ENCODE results near the gene TMEM167B. TPM values are rescaled to one million over a fixed set of nuclear protein-coding genes. Genes with fewer than 3 reads are reported as not detected.

The TMEM167B gene
- total and polyA plus RNA-seq, 2 experiments from 2014 or later, result 25.0 to 33.4 TPM

GRCh38 chr1:109113590-109114341 lies 23.2 kb downstream of the TMEM167B start, which contains the start of gene ELAPOR1:
Gene ELAPOR1, plus strand, starts transcription at chr1:109114115. Its CDS starts 69 bp downstream, at chr1:109114184.
- no peak for TF ChIP-seq EZH2phosphoT487 (IDR thresholded peaks at IDR 0.05; ENCODE audit: low read depth, severe bottlenecking, unreplicated experiment)
- TF ChIP-seq CTCF (IDR thresholded peaks at IDR 0.05; ENCODE audit: poor library complexity), result no peak
- no peak for TF ChIP-seq EZH2 (IDR thresholded peaks at IDR 0.05; ENCODE audit: borderline replicate concordance)
- peak within 1 kb of the TSS; percentile 52 for H2AFZ ChIP-seq

GRCh38 chr1:109114342-109114674 lies 23.7 kb downstream of the TMEM167B start:
- H3K79me2 ChIP-seq, result no peaks in the 10 kb centered on the region
- no peak for DNase-seq (ENCODE audit: low spot score)
- H3K9me2 ChIP-seq (replicated peaks; ENCODE audit: insufficient read depth), result no peaks in the 10 kb centered on the region
- H3K36me3 ChIP-seq (replicated peaks; ENCODE audit: insufficient read depth, low read depth), result no peaks in the 10 kb centered on the region
- H3K9me3 ChIP-seq (ENCODE audit: low read depth), result no peaks in the 10 kb centered on the region
- no peaks in the 10 kb centered on the region for H4K20me1 ChIP-seq (ENCODE audit: insufficient read depth, poor library complexity, severe bottlenecking)
- no peak for TF ChIP-seq CTCF (IDR thresholded peaks at IDR 0.05; ENCODE audit: poor library complexity)
- peak; percentile 31 for TF ChIP-seq EZH2 (IDR thresholded peaks at IDR 0.05; ENCODE audit: borderline replicate concordance)
- H3K4me2 ChIP-seq, result peak overlapping the region; percentile 83
- no peak overlapping the region for H3K4me3 ChIP-seq
- H3K4me1 ChIP-seq (ENCODE audit: insufficient read depth), result peaks cover 4% of the 10 kb centered on the region
- WGBS (ENCODE audit: low lambda C conversion rate, missing lambda C conversion rate), result 11% methylated on average over 12 of the region's 12 CpGs
- no peak overlapping the region for H3K27ac ChIP-seq
- H3K27me3 ChIP-seq, result peaks cover 29% of the 10 kb centered on the region
- H2AFZ ChIP-seq, result peak overlapping the region; percentile 52

More at GRCh38 chr1:109113590-109114341, 23.2 kb downstream of the TMEM167B start, which contains the start of gene ELAPOR1:
- H3K27me3 ChIP-seq, result peaks cover 29% of the 10 kb centered on the region
- no peak within 1 kb of the TSS for H3K27ac ChIP-seq
- 4% methylated on average over 55 of the region's 56 CpGs for WGBS (ENCODE audit: low lambda C conversion rate, missing lambda C conversion rate)
- peak within 1 kb of the TSS; percentile 83 for H3K4me2 ChIP-seq
- peak; percentile 60 for DNase-seq (ENCODE audit: low spot score)
- no peaks in the 10 kb centered on the region for H4K20me1 ChIP-seq (ENCODE audit: insufficient read depth, poor library complexity, severe bottlenecking)
- no peaks in the 10 kb centered on the region for H3K36me3 ChIP-seq (replicated peaks; ENCODE audit: insufficient read depth, low read depth)
- H3K4me3 ChIP-seq, result peak within 1 kb of the TSS; percentile 42
- no peaks in the 10 kb centered on the region for H3K79me2 ChIP-seq
- no peaks in the 10 kb centered on the region for H3K9me2 ChIP-seq (replicated peaks; ENCODE audit: insufficient read depth)
- no peaks in the 10 kb centered on the region for H3K9me3 ChIP-seq (ENCODE audit: low read depth)
- H3K4me1 ChIP-seq (ENCODE audit: insufficient read depth), result peaks cover 4% of the 10 kb centered on the region

GRCh38 chr1:109115685-109116084 lies 25.1 kb downstream of the TMEM167B start:
- H3K27ac ChIP-seq, result no peak overlapping the region

More at GRCh38 chr1:109115685-109116084, 25.1 kb downstream of the TMEM167B start:
- TF ChIP-seq EZH2phosphoT487 (IDR thresholded peaks at IDR 0.05; ENCODE audit: low read depth, severe bottlenecking, unreplicated experiment), result no peak
- no peak for TF ChIP-seq CTCF (IDR thresholded peaks at IDR 0.05; ENCODE audit: poor library complexity)
- no peak for TF ChIP-seq EZH2 (IDR thresholded peaks at IDR 0.05; ENCODE audit: borderline replicate concordance)
- no peak overlapping the region for H2AFZ ChIP-seq
- WGBS (ENCODE audit: low lambda C conversion rate, missing lambda C conversion rate), result 74% methylated on average over 2 of the region's 2 CpGs
- peaks cover 4% of the 10 kb centered on the region for H3K4me1 ChIP-seq (ENCODE audit: insufficient read depth)
- H3K27me3 ChIP-seq, result peaks cover 29% of the 10 kb centered on the region
- no peaks in the 10 kb centered on the region for H4K20me1 ChIP-seq (ENCODE audit: insufficient read depth, poor library complexity, severe bottlenecking)
- no peaks in the 10 kb centered on the region for H3K9me2 ChIP-seq (replicated peaks; ENCODE audit: insufficient read depth)
- no peaks in the 10 kb centered on the region for H3K79me2 ChIP-seq
- no peaks in the 10 kb centered on the region for H3K9me3 ChIP-seq (ENCODE audit: low read depth)
- no peaks in the 10 kb centered on the region for H3K36me3 ChIP-seq (replicated peaks; ENCODE audit: insufficient read depth, low read depth)
- H3K4me3 ChIP-seq, result no peak overlapping the region
- no peak overlapping the region for H3K4me2 ChIP-seq
- DNase-seq (ENCODE audit: low spot score), result no peak
